Germinal center (tissue), 1 donor: ENCODE results near the gene DAB2IP.

Experiments used
- DNase-seq: peaks from one replicate; pipeline ENCODE4 v3.0.0; 2012; ENCODE audit warnings: mixed read lengths, low spot score

The DAB2IP gene

GRCh38 chr9:121662891-121663580 lies 11.6 kb downstream of the DAB2IP start:
- DNase-seq, result no peak

- DNase-seq, result no peak
Measured at GRCh38 chr9:121663591-121663990, 12.2 kb downstream of the DAB2IP start.

GRCh38 chr9:121666294-121666693 lies 14.9 kb downstream of the DAB2IP start:
- DNase-seq, result no peak

- no peak for DNase-seq
Measured at GRCh38 chr9:121667214-121667613, 15.8 kb downstream of the DAB2IP start.

- DNase-seq, result no peak
Measured at GRCh38 chr9:121667890-121668289, 16.5 kb downstream of the DAB2IP start.

GRCh38 chr9:121670431-121670830 lies 19.0 kb downstream of the DAB2IP start:
- no peak for DNase-seq

- no peak for DNase-seq
Measured at GRCh38 chr9:121671612-121672155, 20.2 kb downstream of the DAB2IP start.

GRCh38 chr9:121672213-121672612 lies 20.8 kb downstream of the DAB2IP start:
- DNase-seq, result no peak

- no peak for DNase-seq
Measured at GRCh38 chr9:121672986-121673385, 21.6 kb downstream of the DAB2IP start.

- DNase-seq, result no peak
Measured at GRCh38 chr9:121673576-121673975, 22.1 kb downstream of the DAB2IP start.

- no peak for DNase-seq
Measured at GRCh38 chr9:121674017-121674416, 22.6 kb downstream of the DAB2IP start.

GRCh38 chr9:121674952-121675351 lies 23.5 kb downstream of the DAB2IP start:
- no peak for DNase-seq

GRCh38 chr9:121675381-121675780 lies 23.9 kb downstream of the DAB2IP start:
- DNase-seq, result no peak

GRCh38 chr9:121675969-121676822 lies 24.8 kb downstream of the DAB2IP start:
- no peak for DNase-seq

- no peak for DNase-seq
Measured at GRCh38 chr9:121676926-121677325, 25.5 kb downstream of the DAB2IP start.

GRCh38 chr9:121678501-121679022 lies 27.1 kb downstream of the DAB2IP start:
- no peak for DNase-seq

GRCh38 chr9:121679901-121680635 lies 28.6 kb downstream of the DAB2IP start:
- no peak for DNase-seq

GRCh38 chr9:121681404-121681803 lies 30.0 kb downstream of the DAB2IP start:
- no peak for DNase-seq

GRCh38 chr9:121682201-121682600 lies 30.8 kb downstream of the DAB2IP start:
- no peak for DNase-seq

- DNase-seq, result no peak
Measured at GRCh38 chr9:121682926-121683515, 31.6 kb downstream of the DAB2IP start.

GRCh38 chr9:121683652-121684051 lies 32.2 kb downstream of the DAB2IP start:
- no peak for DNase-seq
